ENCODE results near the gene DRC3.
A peak's percentile ranks its signal among the peaks of the same experiment; 100 is the strongest.

- TF ChIP-seq CTCF (IDR thresholded peaks at IDR 0.05; ENCODE audit: low read depth, low read length, missing input control) (no peak), YY1 (IDR thresholded peaks at IDR 0.05) (peak; percentile 74), FOXA1 (IDR thresholded peaks at IDR 0.05) (peak; percentile 39), GABPA (IDR thresholded peaks at IDR 0.05 in 1 of 2, conservative IDR thresholded peaks at IDR 0.05 in 1 of 2) (peak; percentile 74 to 89), SP1 (IDR thresholded peaks at IDR 0.05) (peak; percentile 100), TAF1 (conservative IDR thresholded peaks at IDR 0.05) (peak; percentile 30), JUND (IDR thresholded peaks at IDR 0.05) (peak; percentile 42 to 66)
- TF ChIP-seq, protein P1, sequence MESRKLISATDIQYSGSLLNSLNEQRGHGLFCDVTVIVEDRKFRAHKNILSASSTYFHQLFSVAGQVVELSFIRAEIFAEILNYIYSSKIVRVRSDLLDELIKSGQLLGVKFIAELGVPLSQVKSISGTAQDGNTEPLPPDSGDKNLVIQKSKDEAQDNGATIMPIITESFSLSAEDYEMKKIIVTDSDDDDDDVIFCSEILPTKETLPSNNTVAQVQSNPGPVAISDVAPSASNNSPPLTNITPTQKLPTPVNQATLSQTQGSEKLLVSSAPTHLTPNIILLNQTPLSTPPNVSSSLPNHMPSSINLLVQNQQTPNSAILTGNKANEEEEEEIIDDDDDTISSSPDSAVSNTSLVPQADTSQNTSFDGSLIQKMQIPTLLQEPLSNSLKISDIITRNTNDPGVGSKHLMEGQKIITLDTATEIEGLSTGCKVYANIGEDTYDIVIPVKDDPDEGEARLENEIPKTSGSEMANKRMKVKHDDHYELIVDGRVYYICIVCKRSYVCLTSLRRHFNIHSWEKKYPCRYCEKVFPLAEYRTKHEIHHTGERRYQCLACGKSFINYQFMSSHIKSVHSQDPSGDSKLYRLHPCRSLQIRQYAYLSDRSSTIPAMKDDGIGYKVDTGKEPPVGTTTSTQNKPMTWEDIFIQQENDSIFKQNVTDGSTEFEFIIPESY (IDR thresholded peaks at IDR 0.05), result peak; percentile 87
- TF ChIP-seq, protein P2, sequence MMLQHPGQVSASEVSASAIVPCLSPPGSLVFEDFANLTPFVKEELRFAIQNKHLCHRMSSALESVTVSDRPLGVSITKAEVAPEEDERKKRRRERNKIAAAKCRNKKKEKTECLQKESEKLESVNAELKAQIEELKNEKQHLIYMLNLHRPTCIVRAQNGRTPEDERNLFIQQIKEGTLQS (IDR thresholded peaks at IDR 0.05), result no peak
Observed at GRCh38 chr17:17972126-17972951, at the start of gene DRC3, which contains the start of gene TOM1L2.
